Suppressor macrophage treated with lipopolysaccharide for 1 hour (primary cell): ENCODE data around the gene ARHGAP29.

Source experiments
- DNase-seq, 3 donors: peaks; one replicate each; pipeline ENCODE4 v3.0.0-alpha.2; 2020 to 2022

The ARHGAP29 gene

GRCh38 chr1:94237291-94238226 lies at the start of gene ARHGAP29:
TSS of gene ARHGAP29 (minus strand) at chr1:94237584. CDS start at chr1:94231611, 5,973 bp downstream.
- peak; percentile 41 to 80 (median 59) for DNase-seq

- DNase-seq = no peak
These were observed 49.6 kb upstream of the ARHGAP29 start for GRCh38 chr1:94286864-94287437.

GRCh38 chr1:94285031-94285654 lies 47.8 kb upstream of the ARHGAP29 start:
- DNase-seq = no peak

- no peak for DNase-seq
These were observed 47.1 kb upstream of the ARHGAP29 start for GRCh38 chr1:94284476-94284875.

- no peak for DNase-seq
These were observed 46.1 kb upstream of the ARHGAP29 start for GRCh38 chr1:94283462-94283861.

- DNase-seq = no peak
These were observed 44.8 kb upstream of the ARHGAP29 start for GRCh38 chr1:94282143-94282711.

- DNase-seq = no peak
These were observed 44.2 kb upstream of the ARHGAP29 start for GRCh38 chr1:94281361-94282142.

GRCh38 chr1:94280541-94280940 lies 43.2 kb upstream of the ARHGAP29 start:
- DNase-seq = no peak

GRCh38 chr1:94279462-94279861 lies 42.1 kb upstream of the ARHGAP29 start:
- DNase-seq = no peak

GRCh38 chr1:94279038-94279437 lies 41.7 kb upstream of the ARHGAP29 start:
- DNase-seq = no peak

GRCh38 chr1:94276988-94277434 lies 39.6 kb upstream of the ARHGAP29 start:
- no peak for DNase-seq

- no peak for DNase-seq
These were observed 37.7 kb upstream of the ARHGAP29 start for GRCh38 chr1:94275083-94275482.

GRCh38 chr1:94274561-94274960 lies 37.2 kb upstream of the ARHGAP29 start:
- DNase-seq = no peak

- no peak for DNase-seq
These were observed 35.7 kb upstream of the ARHGAP29 start for GRCh38 chr1:94273111-94273510.

GRCh38 chr1:94272388-94272787 lies 35.0 kb upstream of the ARHGAP29 start:
- peak in 1 of 3 donors; percentile 10 for DNase-seq

GRCh38 chr1:94271373-94271772 lies 34.0 kb upstream of the ARHGAP29 start:
- no peak for DNase-seq

GRCh38 chr1:94270801-94271203 lies 33.4 kb upstream of the ARHGAP29 start:
- DNase-seq = no peak

- no peak for DNase-seq
These were observed 32.5 kb upstream of the ARHGAP29 start for GRCh38 chr1:94269921-94270320.

- DNase-seq = peak in 1 of 3 donors; percentile 36
These were observed 28.5 kb upstream of the ARHGAP29 start for GRCh38 chr1:94265906-94266305.

- no peak for DNase-seq
These were observed 27.6 kb upstream of the ARHGAP29 start for GRCh38 chr1:94265011-94265422.

GRCh38 chr1:94260635-94261387 lies 23.4 kb upstream of the ARHGAP29 start:
- no peak for DNase-seq
